ENCODE data around the gene PIKFYVE. TPM values are rescaled to one million over a fixed set of nuclear protein-coding genes. Genes with fewer than 3 reads are reported as not detected.

PIKFYVE gene
- polyA plus RNA-seq, 1 donor from 2014 or later, result 15.5 TPM

DNA sequence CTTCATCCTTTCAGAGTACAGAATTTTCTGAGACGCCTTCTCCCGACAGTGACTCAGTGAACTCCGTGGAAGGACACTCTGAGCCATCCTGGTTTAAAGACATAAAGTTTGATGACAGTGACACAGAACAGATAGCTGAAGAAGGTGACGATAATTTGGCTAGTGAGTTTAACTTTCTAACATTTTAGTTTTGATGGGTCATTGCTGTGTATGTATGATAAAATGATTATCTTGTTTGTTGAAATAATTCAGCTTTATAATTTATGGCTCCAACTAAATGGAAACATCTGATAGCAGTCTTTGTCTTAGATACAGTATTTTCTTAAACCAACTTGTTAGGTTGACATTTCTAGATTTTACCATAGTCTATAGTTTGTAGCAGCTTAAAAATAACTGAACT, 38.1 kb downstream of the PIKFYVE start:
- H3K27me3 Mint-ChIP-seq, result no peaks in the 10 kb centered on the region
- no peak overlapping the region for H3K27ac Mint-ChIP-seq
- peaks cover 2 to 9% (median 5%) of the 10 kb centered on the region in 3 donors for H3K4me1 Mint-ChIP-seq
- H3K9me3 Mint-ChIP-seq, result peaks cover 0 to 1% (median 0%) of the 10 kb centered on the region in 3 donors
- H3K36me3 Mint-ChIP-seq, result peaks cover 8% of the 10 kb centered on the region
- H3K4me3 Mint-ChIP-seq, result no peak overlapping the region

DNA sequence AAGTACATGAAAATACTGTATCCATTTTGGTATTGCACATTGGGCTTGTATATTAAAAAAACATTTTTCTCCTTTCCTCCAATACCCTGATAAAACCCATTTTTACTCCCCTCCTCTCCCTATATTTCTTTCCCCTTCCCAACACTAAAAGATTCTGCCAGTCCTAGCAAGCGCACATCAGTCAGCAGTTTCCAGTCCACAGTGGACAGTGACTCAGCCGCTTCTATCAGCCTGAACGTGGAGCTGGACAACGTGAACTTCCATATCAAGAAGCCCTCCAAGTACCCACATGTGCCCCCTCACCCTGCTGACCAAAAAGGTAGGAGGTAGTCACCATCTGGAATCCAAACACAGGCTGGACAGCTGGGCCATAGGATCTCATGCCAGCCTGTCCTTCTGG, 38.6 kb downstream of the PIKFYVE start:
- Mint-ChIP-seq H3K27me3 (no peaks in the 10 kb centered on the region), H3K36me3 (peaks cover 10% of the 10 kb centered on the region), H3K4me3 (no peak overlapping the region), H3K4me1 (peaks cover 4 to 13% (median 6%) of the 10 kb centered on the region in 3 donors), H3K9me3 (peaks cover 0 to 1% (median 0%) of the 10 kb centered on the region in 3 donors), H3K27ac (peak overlapping the region in 1 of 3 donors; percentile 71)

DNA sequence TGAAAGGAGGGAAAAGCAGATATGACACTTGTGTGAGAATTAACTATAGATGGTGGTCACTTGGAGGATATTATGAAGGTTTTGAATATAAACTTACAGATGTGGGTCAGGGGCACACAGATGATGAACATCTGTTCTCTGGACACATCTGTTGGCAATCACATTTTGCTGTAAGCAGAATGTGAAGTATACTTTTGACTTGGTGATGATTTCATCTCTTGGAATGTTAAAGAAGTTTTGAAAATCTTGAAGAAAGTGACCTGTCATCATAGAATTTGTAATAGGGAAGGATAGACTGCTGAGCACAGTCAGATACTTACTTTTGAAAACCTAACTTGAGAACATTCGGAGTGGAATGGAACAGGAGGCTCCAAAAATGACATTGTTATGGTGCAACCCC, 40.2 kb downstream of the PIKFYVE start:
- Mint-ChIP-seq H3K36me3 (peaks cover 10% of the 10 kb centered on the region), H3K9me3 (peaks cover 0 to 1% (median 0%) of the 10 kb centered on the region in 3 donors), H3K4me3 (no peak overlapping the region), H3K27ac (no peak overlapping the region), H3K4me1 (peaks cover 10 to 18% (median 15%) of the 10 kb centered on the region in 3 donors), H3K27me3 (no peaks in the 10 kb centered on the region)

DNA sequence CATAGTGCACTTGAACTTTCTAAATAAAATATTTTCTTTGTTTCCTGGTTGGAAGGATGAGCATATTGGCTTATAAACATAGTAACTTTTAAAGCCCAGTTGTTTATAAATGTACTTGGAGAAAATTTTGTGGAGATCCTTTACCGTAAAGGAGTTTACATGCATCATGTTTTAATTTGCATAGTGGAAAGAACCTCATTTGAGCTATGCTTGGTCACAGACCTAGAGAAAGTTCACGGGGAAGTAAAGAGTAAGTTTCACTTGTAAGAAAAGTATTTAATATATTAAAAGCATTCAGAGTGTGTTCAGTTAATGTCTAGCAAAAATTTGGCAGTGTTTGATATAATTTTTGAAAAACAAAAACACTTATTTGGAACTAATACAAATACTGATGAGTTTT, 45.3 kb downstream of the PIKFYVE start:
- no peaks in the 10 kb centered on the region for H3K9me3 Mint-ChIP-seq
- H3K4me1 Mint-ChIP-seq, result peaks cover 22 to 38% (median 24%) of the 10 kb centered on the region in 3 donors
- peaks cover 4% of the 10 kb centered on the region for H3K36me3 Mint-ChIP-seq
- peak overlapping the region; percentile 93 to 98 (median 94) for H3K4me3 Mint-ChIP-seq
- peak overlapping the region; percentile 96 to 99 (median 96) for H3K27ac Mint-ChIP-seq
- H3K27me3 Mint-ChIP-seq, result no peaks in the 10 kb centered on the region

DNA sequence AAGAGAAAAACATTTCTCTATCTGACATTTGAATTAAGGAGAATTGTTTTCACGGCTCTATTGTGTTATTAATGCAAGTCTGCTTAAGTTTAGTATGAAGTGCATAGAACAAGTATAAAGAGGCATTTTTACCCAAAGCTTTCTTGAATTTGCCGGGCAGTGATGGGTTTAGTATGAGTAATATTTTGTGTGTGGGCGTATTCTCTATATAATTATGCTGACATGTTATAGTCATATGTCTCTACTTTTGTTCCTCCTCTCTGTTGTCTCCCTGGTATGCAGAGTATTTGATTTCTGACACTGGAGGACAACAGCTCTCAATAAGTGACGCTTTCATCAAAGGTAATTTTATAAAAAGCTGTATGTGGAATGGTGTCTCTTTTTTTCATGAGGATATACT, 45.9 kb downstream of the PIKFYVE start:
- Mint-ChIP-seq H3K36me3 (peaks cover 6% of the 10 kb centered on the region), H3K4me3 (peak overlapping the region; percentile 93 to 98 (median 94)), H3K27ac (peak overlapping the region; percentile 96 to 99 (median 96)), H3K9me3 (no peaks in the 10 kb centered on the region), H3K27me3 (no peaks in the 10 kb centered on the region), H3K4me1 (peaks cover 21 to 38% (median 24%) of the 10 kb centered on the region in 3 donors)

DNA sequence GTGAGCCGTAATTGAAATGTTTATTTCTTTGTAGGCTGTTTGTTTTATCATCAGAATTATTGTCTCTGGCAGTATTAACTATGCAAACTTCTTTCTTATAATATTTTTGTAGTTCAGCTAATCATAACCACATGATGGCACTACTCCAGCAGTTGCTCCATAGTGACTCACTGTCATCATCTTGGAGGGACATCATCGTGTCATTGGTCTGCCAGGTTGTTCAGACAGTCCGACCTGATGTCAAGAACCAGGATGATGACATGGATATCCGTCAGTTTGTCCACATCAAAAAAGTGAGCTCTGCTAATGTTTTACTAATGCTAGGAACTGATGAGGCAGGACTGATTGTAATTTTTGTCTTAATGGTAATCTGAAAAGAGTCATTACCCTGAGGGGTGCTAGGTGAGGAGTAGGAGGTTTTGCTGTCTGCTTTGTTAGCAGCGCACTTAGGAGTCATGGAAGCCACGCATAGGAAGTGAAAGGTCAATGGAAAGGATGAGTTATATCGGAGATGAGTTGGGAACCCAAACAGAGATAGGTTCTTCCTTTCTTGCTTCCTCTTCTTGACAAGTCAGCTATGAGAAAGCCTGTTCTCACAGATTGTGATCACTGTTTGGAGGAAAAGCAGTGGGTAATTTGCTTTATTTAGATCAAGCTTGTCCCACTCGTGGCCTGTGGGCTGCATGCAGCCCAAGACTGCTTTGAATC, 49.2 kb downstream of the PIKFYVE start:
- H3K4me3 Mint-ChIP-seq, result peak overlapping the region; percentile 58 to 89 (median 86)
- peaks cover 45 to 61% (median 46%) of the 10 kb centered on the region in 3 donors for H3K4me1 Mint-ChIP-seq

DNA sequence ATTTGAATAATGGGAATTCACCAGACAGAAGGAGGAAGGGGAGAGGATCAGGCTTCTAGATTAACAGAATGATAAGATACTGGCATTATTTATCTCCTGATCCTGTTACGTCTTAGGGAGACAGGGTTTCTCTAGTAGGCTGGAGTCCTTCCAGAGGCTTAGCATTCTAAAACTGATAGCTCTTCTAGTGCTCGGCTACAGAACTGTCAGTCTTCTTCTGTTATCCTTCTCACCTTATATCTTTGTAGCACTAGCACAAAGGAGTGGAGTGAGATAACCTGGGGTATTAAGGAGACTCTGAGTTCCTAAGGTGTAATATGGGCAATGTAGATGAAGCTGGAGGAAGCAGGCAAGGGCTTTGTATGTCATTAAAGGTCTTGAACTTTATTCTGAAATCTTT, 52.1 kb downstream of the PIKFYVE start:
- no peaks in the 10 kb centered on the region for H3K9me3 Mint-ChIP-seq
- peak overlapping the region; percentile 14 to 94 (median 68) for H3K4me3 Mint-ChIP-seq
- peaks cover 46 to 55% (median 49%) of the 10 kb centered on the region in 3 donors for H3K4me1 Mint-ChIP-seq
- H3K27me3 Mint-ChIP-seq, result no peaks in the 10 kb centered on the region
- H3K36me3 Mint-ChIP-seq, result peaks cover 14% of the 10 kb centered on the region
- H3K27ac Mint-ChIP-seq, result peak overlapping the region; percentile 83 to 94 (median 91)

More for the DNA sequence above, 49.2 kb downstream of the PIKFYVE start:
- Mint-ChIP-seq H3K36me3 (peaks cover 12% of the 10 kb centered on the region), H3K27me3 (no peaks in the 10 kb centered on the region), H3K27ac (peak overlapping the region; percentile 53 to 96 (median 89)), H3K9me3 (no peaks in the 10 kb centered on the region)

DNA sequence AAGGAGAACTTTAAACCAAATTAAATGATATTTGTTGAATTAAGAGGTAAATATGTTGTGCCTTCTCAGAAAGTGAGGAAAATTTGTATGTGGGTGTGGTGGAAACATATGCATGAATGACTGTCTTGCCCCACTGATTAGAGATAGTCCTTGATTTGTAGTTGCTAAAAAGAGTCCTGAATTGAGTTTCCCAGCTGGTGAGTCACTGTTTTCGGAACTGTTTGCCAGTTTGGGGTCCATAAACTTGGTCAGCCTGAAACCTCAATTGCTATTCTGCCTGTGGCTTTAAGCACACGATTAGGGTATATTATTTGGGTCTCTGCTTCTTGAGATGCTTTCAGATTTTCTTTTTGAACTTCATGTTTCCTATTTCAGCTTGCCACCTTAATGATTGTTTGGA, 53.3 kb downstream of the PIKFYVE start:
- no peaks in the 10 kb centered on the region for H3K27me3 Mint-ChIP-seq
- peaks cover 20% of the 10 kb centered on the region for H3K36me3 Mint-ChIP-seq
- H3K27ac Mint-ChIP-seq, result peak overlapping the region; percentile 83 to 94 (median 91)
- peak overlapping the region; percentile 64 to 94 (median 78) for H3K4me3 Mint-ChIP-seq
- no peaks in the 10 kb centered on the region for H3K9me3 Mint-ChIP-seq
- peaks cover 43 to 55% (median 51%) of the 10 kb centered on the region in 3 donors for H3K4me1 Mint-ChIP-seq

DNA sequence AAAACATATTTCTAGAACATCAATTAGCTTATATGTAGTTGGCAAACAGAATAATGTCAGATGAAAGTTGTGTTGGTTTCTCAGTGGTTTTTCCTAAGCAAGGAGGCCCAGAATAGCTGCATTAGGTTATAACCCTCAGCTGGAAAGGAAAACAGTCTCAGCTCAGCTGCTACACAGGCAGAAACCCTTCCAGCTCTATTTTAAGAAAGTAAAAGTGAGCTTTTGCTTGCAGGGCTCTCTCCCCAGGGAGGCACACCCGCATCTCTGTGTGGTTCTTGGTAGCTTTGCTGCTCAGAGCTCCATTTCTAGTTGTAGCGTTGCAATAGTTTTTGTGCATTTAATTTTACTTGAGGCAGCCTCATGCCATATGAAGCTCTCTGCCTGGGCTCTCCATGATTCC, 54.6 kb downstream of the PIKFYVE start:
- H3K27ac Mint-ChIP-seq, result peak overlapping the region; percentile 77 to 93 (median 83)
- peak overlapping the region; percentile 71 to 92 (median 86) for H3K4me3 Mint-ChIP-seq
- H3K9me3 Mint-ChIP-seq, result no peaks in the 10 kb centered on the region
- H3K4me1 Mint-ChIP-seq, result peaks cover 38 to 44% (median 41%) of the 10 kb centered on the region in 3 donors
- peaks cover 25% of the 10 kb centered on the region for H3K36me3 Mint-ChIP-seq
- no peaks in the 10 kb centered on the region for H3K27me3 Mint-ChIP-seq

DNA sequence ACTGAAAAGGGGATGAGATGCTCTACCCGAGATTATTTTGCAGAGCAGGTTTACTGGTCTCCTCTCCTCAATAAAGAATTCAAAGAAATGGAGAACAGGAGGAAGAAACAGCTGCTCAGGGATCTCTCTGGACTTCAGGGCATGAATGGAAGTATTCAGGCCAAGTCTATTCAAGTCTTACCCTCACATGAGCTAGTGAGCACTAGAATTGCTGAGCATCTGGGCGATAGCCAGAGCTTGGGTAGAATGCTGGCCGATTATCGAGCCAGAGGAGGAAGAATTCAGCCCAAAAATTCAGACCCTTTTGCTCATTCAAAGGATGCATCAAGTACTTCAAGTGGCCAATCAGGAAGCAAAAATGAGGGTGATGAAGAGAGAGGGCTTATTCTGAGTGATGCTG, 60.0 kb downstream of the PIKFYVE start:
- Mint-ChIP-seq H3K36me3 (peaks cover 19% of the 10 kb centered on the region), H3K4me3 (no peak overlapping the region), H3K9me3 (no peaks in the 10 kb centered on the region), H3K27ac (peak overlapping the region in 1 of 3 donors; percentile 19), H3K4me1 (peaks cover 11 to 32% (median 26%) of the 10 kb centered on the region in 3 donors), H3K27me3 (no peaks in the 10 kb centered on the region)

DNA sequence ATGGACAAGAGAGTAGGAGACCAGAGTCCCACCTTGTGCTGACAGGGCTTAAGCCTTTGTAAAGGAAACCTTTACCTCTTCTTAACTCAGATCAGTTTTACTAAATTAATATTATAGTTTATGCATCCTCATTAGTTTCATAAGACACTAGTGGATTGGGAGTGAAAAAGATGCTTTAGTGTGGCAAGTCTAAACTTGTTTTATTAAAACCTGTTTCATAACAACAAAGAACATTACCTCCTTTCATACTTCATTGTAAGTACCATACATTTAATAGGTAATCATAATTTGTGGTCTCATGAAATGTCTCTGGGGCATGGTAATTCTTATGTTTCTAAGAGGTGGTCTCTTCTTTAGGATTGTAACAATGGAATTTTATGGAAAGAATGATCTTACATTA, 63.4 kb downstream of the PIKFYVE start:
- Mint-ChIP-seq H3K9me3 (no peaks in the 10 kb centered on the region), H3K4me3 (no peak overlapping the region), H3K27ac (peak overlapping the region in 2 of 3 donors; percentile 10 to 39), H3K4me1 (peaks cover 3 to 26% (median 19%) of the 10 kb centered on the region in 3 donors), H3K27me3 (no peaks in the 10 kb centered on the region), H3K36me3 (peaks cover 10% of the 10 kb centered on the region)

DNA sequence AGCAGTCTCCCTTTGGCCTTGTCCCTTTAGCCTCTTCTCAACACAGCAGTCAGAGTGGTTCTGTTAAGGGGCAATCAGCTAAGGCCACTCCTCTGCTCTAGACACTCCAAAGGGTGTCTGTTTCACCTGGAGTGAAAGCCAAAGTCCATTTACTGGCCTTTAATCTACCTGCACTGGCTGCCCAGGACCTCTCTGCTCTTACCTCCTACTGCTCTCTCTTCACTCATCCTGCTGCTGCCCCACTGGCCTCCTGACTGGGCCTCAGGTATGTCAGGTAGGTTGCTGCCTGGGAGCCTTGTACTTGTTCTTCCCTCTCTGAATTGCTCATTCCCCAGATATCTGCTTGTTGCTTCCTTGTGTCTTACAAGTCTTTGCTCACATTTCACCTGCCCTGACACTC, 68.2 kb downstream of the PIKFYVE start:
- peaks cover 2% of the 10 kb centered on the region for H3K36me3 Mint-ChIP-seq
- peak overlapping the region in 1 of 3 donors; percentile 91 for H3K27ac Mint-ChIP-seq
- H3K4me1 Mint-ChIP-seq, result peaks cover 0 to 6% (median 6%) of the 10 kb centered on the region in 3 donors
- H3K4me3 Mint-ChIP-seq, result no peak overlapping the region
- no peaks in the 10 kb centered on the region for H3K9me3 Mint-ChIP-seq
- no peaks in the 10 kb centered on the region for H3K27me3 Mint-ChIP-seq

DNA sequence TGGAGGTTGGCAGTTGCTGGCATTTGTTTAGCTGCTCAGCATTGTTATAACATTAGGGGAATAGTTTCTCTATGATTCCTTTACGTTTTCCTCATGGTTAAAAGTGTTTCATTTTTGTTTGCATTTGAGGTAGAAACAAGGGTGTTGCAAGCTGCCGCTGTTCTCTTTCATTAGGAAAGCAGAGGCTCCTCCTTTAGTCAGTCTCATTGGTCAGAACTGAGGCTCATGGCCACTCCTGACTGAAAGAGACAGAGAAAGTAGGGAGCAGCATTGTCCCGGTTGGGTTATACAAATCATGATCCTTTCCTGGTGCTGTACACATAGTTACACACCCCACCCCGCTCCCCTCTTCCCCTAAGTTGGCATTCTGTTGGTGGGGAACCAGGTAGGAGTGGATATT, 80.7 kb downstream of the PIKFYVE start:
- H3K27ac Mint-ChIP-seq, result peak overlapping the region in 1 of 3 donors; percentile 43
- peaks cover 14% of the 10 kb centered on the region for H3K36me3 Mint-ChIP-seq
- no peaks in the 10 kb centered on the region for H3K4me1 Mint-ChIP-seq

DNA sequence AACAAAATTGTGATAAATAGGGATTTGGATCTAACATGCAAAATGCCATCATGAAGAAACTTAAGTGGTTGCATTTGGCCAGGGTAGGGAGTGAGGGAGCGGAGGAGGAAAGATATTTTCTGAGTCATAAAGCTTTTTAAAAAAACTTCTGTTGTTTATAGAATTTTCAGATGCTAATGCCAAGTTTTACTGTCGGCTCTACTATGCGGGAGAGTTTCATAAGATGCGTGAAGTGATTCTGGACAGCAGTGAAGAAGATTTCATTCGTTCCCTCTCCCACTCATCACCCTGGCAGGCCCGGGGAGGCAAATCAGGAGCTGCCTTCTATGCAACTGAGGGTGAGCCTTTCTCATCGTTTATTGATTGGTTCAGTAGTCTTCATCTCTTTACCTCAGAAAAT, 84.6 kb downstream of the PIKFYVE start:
- Mint-ChIP-seq H3K4me3 (no peak overlapping the region), H3K9me3 (no peaks in the 10 kb centered on the region), H3K27ac (peak overlapping the region in 1 of 3 donors; percentile 33), H3K36me3 (peaks cover 15% of the 10 kb centered on the region), H3K4me1 (peaks cover 0 to 2% (median 0%) of the 10 kb centered on the region in 3 donors), H3K27me3 (no peaks in the 10 kb centered on the region)

More for the DNA sequence above, 80.7 kb downstream of the PIKFYVE start:
- Mint-ChIP-seq H3K4me3 (no peak overlapping the region), H3K27me3 (no peaks in the 10 kb centered on the region), H3K9me3 (no peaks in the 10 kb centered on the region)

DNA sequence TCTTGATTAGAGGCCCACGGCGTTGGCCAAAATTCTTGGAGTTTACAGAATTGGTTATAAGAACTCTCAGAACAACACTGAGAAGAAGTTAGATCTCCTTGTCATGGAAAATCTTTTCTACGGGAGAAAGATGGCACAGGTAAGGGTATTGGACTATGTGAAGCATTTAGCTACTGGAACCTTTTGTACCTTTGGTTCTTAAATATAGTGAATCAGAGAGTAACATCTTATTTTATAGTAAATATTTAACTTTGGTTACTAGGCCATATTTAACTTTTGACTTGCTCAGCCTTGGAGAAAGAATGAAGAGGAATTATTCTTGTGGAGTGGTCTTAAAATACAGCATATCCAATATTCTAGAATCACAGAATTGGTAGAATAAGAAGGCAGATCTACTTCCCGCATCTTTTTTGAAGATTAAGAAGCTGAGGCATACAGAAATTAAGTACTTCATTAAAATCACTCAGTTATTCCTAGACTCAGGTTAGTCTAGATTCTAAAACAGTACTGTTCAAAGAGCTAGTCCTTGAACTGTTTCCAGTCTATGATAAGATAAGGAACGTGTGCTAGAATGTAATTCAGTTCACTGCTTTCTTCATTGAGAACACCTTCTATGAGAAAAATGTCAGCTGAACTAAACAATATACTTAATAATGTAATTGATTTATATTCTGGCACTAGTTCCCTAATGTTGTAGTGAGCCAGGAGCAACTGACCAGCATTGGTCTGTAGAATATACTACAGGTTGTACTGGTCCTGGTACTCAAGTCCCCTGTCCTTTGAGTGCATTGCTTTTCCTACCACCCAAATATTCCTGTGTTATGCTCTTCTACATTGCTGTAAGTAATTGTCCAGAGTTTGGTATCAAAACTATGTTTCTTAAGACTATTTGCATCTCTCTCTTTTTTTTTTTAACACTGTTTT, 86.9 kb downstream of the PIKFYVE start:
- Mint-ChIP-seq H3K27ac (no peak overlapping the region), H3K9me3 (no peaks in the 10 kb centered on the region), H3K4me1 (peaks cover 1 to 5% (median 4%) of the 10 kb centered on the region in 3 donors), H3K4me3 (no peak overlapping the region), H3K27me3 (no peaks in the 10 kb centered on the region), H3K36me3 (peaks cover 11% of the 10 kb centered on the region)
